Natural killer cell (primary cell): Measurements from ENCODE around the gene EN2. TPM values are rescaled to one million over a fixed set of nuclear protein-coding genes. Genes with fewer than 3 reads are reported as not detected.

Source experiments
- ATAC-seq, 3 donors: fragments of 150-1000 bp in 2 of 3; fragments of 200-7000 bp in 1 of 3; cut with Tn5 transposase; 1 replicate in 1 of 3; 2 replicates in 2 of 3; pipeline ENCODE4 v1.10.0; 2021; ENCODE audit warnings: mild to moderate bottlenecking in 2 of 3, moderate library complexity in 2 of 3
- DNase-seq, 2 donors: peaks; one replicate each; pipeline versions ENCODE4 v3.0.0 to v3.0.0-alpha.2; 2013 to 2021; ENCODE audit warnings: mixed read lengths in 1 of 2
- H3K27ac ChIP-seq: one replicate; pipeline ENCODE4 v1.5.1; 2013; ENCODE audit warnings: mild to moderate bottlenecking, low read length
- H3K27me3 ChIP-seq: one replicate; pipeline ENCODE4 v1.6.1; 2013; ENCODE audit warnings: low read length; ENCODE audit not compliant: control insufficient read depth, insufficient read depth
- H3K36me3 ChIP-seq: one replicate; pipeline ENCODE4 v1.6.1; 2013; ENCODE audit warnings: low read length; ENCODE audit not compliant: control insufficient read depth, insufficient read depth
- H3K4me1 ChIP-seq: one replicate; pipeline ENCODE4 v1.6.1; 2013; ENCODE audit warnings: low read length; ENCODE audit not compliant: control insufficient read depth, insufficient read depth
- H3K4me3 ChIP-seq: one replicate; pipeline ENCODE4 v1.5.1; 2013; ENCODE audit warnings: low read length
- H3K9me3 ChIP-seq: one replicate; pipeline ENCODE4 v1.6.1; 2013; ENCODE audit warnings: low read length; ENCODE audit not compliant: control insufficient read depth, insufficient read depth
- H3K27ac Mint-ChIP-seq, 2 donors: one replicate each; pipeline ENCODE4 v1.8.0; 2022; ENCODE audit warnings: mild to moderate bottlenecking in 2 of 2, mixed read lengths in 2 of 2, moderate library complexity in 1 of 2
- H3K27me3 Mint-ChIP-seq, 2 donors: one replicate each; pipeline ENCODE4 v1.8.0; 2022; ENCODE audit warnings: low read depth in 2 of 2, mixed read lengths in 2 of 2
- H3K36me3 Mint-ChIP-seq: one replicate; pipeline ENCODE4 v1.8.0; 2022; ENCODE audit warnings: mixed read lengths
- H3K4me1 Mint-ChIP-seq, 2 donors: one replicate each; pipeline ENCODE4 v1.8.0; 2022; ENCODE audit warnings: mixed read lengths in 2 of 2
- H3K4me3 Mint-ChIP-seq: one replicate; pipeline ENCODE4 v1.8.0; 2022; ENCODE audit warnings: mild to moderate bottlenecking, moderate library complexity, mixed read lengths
- H3K9me3 Mint-ChIP-seq, 2 donors: one replicate each; pipeline ENCODE4 v1.8.0; 2022; ENCODE audit warnings: mixed read lengths in 2 of 2
- WGBS: methylation state at CpG from one replicate; pipeline ENCODE4 v1.1.7; 2013; ENCODE audit warnings: missing lambda C conversion rate; ENCODE audit not compliant: insufficient coverage; 5-methylcytosine and 5-hydroxymethylcytosine counted together
- intact Hi-C: fragments of 100-400 bp; cut with micrococcal nuclease; formaldehyde crosslinking; loops from one replicate; pipeline ENCODE4 v1.14.2; 2022
- total RNA-seq, 4 donors: library from RNA; stranded (reverse); fragments of 120-200 nt in 1 of 4; gene quantifications; one replicate each; pipeline versions ENCODE4 v1.2.3 to v1.2.4, GENCODE V29; 2013 to 2022
- TF ChIP-seq, protein P1 (sequence below): fragments of 200-600 bp; IDR thresholded peaks from one replicate; pipeline ENCODE4 v1.8.0; 2022; ENCODE audit warnings: antibody characterized with exemption

The EN2 gene
- total RNA-seq, 3 donors from 2014 or later (not counting 1 experiment from before 2014, with no cell fraction given): not detected

DNA sequence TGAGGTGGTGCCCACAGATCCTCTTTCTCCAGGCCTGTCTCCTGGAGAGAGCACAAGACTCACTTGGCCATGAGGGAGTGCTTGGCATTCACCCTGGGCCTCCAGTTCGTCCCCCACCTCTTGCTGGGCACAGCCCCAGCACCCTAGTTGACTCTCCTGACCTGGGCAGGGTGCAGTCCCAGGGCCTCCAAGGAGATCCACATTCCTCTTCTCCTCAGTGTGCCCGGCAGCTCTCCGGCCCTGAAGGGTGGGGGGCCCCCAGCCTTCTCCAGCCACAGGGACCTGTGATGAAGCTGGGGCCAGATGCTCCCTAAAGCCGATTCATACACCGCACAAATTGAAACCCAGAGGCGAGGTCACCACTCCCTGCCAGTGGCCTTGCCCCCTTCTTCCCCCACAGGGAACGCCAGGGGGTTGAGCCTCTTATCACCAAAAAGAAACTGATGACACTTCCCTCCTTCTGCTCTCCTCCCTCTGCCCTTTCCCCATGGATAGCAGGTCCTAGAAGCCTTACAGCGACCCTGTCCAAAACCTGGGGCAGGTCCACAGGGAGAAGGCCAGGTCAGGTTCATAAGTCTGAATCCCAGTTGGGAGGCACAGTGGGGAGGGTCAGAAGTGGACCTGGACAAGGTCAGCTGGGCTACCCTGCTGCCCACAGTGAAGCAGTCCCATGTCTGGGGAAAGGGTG is 3.1 kb downstream of the EN2 start:
- TF ChIP-seq, protein P1, sequence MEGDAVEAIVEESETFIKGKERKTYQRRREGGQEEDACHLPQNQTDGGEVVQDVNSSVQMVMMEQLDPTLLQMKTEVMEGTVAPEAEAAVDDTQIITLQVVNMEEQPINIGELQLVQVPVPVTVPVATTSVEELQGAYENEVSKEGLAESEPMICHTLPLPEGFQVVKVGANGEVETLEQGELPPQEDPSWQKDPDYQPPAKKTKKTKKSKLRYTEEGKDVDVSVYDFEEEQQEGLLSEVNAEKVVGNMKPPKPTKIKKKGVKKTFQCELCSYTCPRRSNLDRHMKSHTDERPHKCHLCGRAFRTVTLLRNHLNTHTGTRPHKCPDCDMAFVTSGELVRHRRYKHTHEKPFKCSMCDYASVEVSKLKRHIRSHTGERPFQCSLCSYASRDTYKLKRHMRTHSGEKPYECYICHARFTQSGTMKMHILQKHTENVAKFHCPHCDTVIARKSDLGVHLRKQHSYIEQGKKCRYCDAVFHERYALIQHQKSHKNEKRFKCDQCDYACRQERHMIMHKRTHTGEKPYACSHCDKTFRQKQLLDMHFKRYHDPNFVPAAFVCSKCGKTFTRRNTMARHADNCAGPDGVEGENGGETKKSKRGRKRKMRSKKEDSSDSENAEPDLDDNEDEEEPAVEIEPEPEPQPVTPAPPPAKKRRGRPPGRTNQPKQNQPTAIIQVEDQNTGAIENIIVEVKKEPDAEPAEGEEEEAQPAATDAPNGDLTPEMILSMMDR: no peak
- intact Hi-C loops: no loop called here
- Histone ChIP-seq H3K27me3 (peaks cover 72% of the 10 kb centered on the region), H3K36me3 (no peaks in the 10 kb centered on the region), H3K9me3 (no peaks in the 10 kb centered on the region), H3K27ac (no peak overlapping the region), H3K4me1 (peaks cover 27% of the 10 kb centered on the region), H3K4me3 (no peak overlapping the region)
- Mint-ChIP-seq H3K4me1 (peaks cover 9 to 20% of the 10 kb centered on the region in 2 donors), H3K9me3 (no peaks in the 10 kb centered on the region), H3K27ac (no peak overlapping the region), H3K4me3 (no peak overlapping the region), H3K36me3 (no peaks in the 10 kb centered on the region), H3K27me3 (peaks cover 68 to 73% of the 10 kb centered on the region in 2 donors)
- WGBS: 11% methylated on average over 8 of the region's 8 CpGs
- ATAC-seq (no peak), DNase-seq (no peak)

DNA sequence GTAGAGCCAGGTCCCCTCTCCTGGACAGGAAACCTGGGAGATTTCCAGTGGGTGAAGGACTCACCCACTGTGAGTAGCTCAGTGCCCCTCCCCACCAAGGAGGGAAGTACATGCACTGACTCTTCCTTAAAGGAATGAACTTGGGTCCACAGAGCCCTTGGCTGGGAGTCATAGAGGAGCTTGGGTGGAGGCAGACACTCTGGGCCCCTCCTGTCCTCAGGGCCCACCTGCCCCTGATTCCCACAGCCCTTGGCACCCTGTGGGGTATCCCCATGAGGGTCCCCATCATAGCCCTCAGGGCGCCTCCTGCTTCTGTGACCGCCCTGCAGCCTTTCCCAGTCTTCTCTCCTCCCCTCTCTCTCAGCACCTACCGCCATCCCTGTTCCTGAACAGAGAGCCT is 3.7 kb downstream of the EN2 start:
- H3K4me3 ChIP-seq: no peak overlapping the region
- ATAC-seq: no peak
- 18% methylated on average over 2 of the region's 3 CpGs for WGBS
- H3K36me3 Mint-ChIP-seq: no peaks in the 10 kb centered on the region
- intact Hi-C loops: no loop called here
- H3K27ac ChIP-seq: no peak overlapping the region
- H3K27me3 ChIP-seq: peaks cover 72% of the 10 kb centered on the region
- H3K9me3 ChIP-seq: no peaks in the 10 kb centered on the region
- no peaks in the 10 kb centered on the region for H3K36me3 ChIP-seq
- H3K4me1 ChIP-seq: peaks cover 29% of the 10 kb centered on the region
- peaks cover 9 to 16% of the 10 kb centered on the region in 2 donors for H3K4me1 Mint-ChIP-seq
- DNase-seq: no peak
- no peak overlapping the region for H3K4me3 Mint-ChIP-seq
- TF ChIP-seq, protein P1: no peak
- H3K9me3 Mint-ChIP-seq: no peaks in the 10 kb centered on the region
- no peak overlapping the region for H3K27ac Mint-ChIP-seq
- H3K27me3 Mint-ChIP-seq: peaks cover 64 to 67% of the 10 kb centered on the region in 2 donors

DNA sequence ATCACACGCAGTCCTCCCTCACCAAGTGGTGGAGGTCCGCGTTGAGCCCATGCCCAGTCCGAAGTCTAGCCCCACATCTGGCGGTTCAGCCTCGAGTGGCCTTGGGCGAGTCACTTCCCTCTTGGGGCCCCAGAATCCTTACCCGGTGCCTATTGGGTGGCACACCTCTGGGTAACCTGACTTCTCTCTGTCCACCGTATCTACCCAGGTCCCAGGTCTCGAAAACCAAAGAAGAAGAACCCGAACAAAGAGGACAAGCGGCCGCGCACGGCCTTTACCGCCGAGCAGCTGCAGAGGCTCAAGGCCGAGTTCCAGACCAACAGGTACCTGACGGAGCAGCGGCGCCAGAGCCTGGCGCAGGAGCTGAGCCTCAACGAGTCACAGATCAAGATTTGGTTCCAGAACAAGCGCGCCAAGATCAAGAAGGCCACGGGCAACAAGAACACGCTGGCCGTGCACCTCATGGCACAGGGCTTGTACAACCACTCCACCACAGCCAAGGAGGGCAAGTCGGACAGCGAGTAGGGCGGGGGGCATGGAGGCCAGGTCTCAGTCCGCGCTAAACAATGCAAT is 4.3 kb downstream of the EN2 start:
- Mint-ChIP-seq H3K4me3 (no peak overlapping the region), H3K27me3 (peaks cover 62 to 68% of the 10 kb centered on the region in 2 donors), H3K9me3 (no peaks in the 10 kb centered on the region), H3K36me3 (no peaks in the 10 kb centered on the region), H3K4me1 (peaks cover 9 to 10% of the 10 kb centered on the region in 2 donors), H3K27ac (no peak overlapping the region)
- H3K27me3 ChIP-seq: peaks cover 73% of the 10 kb centered on the region
- no peak overlapping the region for H3K4me3 ChIP-seq
- H3K4me1 ChIP-seq: peaks cover 30% of the 10 kb centered on the region
- ATAC-seq: no peak
- TF ChIP-seq, protein P1: no peak
- intact Hi-C loops: no loop called here
- H3K27ac ChIP-seq: no peak overlapping the region
- DNase-seq: no peak
- no peaks in the 10 kb centered on the region for H3K9me3 ChIP-seq
- 17% methylated on average over 33 of the region's 33 CpGs for WGBS
- H3K36me3 ChIP-seq: no peaks in the 10 kb centered on the region
